Esophagus muscularis mucosa (tissue), 2 donors: ENCODE data around the gene TPO.

Experiments
- POLR2A ChIP-seq: fragments of 450-650 bp; IDR thresholded peaks from one replicate; pipeline ENCODE4 v1.6.1; 2017; ENCODE audit warnings: antibody characterized with exemption, moderate library complexity, mild to moderate bottlenecking, low read depth
- POLR2AphosphoS5 ChIP-seq, 2 donors: sonication (generic); formaldehyde crosslinking; IDR thresholded peaks; one replicate each; pipeline ENCODE4 v1.6.1; 2017; ENCODE audit warnings: antibody characterized with exemption in 2 of 2

DNA sequence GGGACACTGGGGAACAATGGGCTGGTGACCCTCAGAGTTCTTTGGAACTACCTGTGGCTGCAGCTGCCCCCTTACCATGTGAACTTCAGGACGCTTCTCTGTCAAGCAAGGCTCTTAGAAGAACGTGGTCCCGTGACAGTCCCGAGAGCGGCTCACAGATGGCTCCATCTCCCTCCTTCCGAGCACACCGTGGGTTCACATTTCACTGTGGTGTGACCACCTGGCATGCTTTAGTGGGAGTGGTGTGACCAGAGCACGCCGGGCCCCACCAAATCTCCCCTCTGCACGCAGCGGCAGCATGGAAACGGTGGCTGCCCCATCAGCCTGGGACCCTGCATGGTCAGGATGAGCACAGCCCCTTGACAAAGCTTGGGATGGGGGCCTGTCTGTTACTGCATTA lies 9.7 kb upstream of the TPO start:
- TF ChIP-seq POLR2AphosphoS5 (IDR thresholded peaks at IDR 0.05) (no peak), POLR2A (no peak)
